HG03571 (cell line): Measurements from ENCODE around the gene KCNQ1.

Experiments
- ATAC-seq: cut with Tn5 transposase; IDR thresholded peaks from one replicate; pipeline ENCODE4 v1.9.1; 2021; ENCODE audit not compliant: unreplicated experiment

KCNQ1 gene

DNA sequence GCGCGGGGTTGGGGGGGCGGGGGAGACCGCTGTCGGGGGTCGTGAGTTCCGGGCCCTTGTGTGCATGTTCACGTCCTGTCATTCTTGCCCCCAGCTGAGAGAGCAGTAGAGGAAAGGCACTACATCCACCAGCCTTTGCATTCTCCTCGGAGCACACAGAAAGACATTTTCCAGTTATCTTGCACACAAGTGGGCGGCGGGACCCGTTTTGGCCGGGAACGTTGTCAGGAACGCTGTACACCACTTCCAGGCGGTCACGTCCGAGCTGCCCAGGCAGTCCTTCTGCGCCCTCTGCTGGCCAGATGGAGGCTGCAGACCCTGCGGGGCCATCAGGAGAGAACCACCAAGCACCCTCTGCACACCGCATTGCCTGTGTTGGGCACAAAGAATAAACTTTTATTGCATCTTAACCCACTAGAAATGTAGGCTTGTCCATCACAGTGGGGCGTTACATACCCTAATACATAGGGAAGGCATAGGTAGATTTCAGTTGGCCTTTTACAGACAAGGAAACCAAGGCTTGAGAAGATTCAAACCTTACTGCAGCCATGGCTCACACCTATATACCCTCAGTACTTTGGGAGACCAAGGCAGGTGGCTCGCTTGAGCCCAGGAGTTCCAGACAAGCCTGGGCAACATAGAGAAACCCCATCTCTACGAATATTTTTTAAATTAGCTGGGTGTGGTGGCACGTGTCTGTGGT lies 443.6 kb downstream of the KCNQ1 start:
- ATAC-seq, result no peak

DNA sequence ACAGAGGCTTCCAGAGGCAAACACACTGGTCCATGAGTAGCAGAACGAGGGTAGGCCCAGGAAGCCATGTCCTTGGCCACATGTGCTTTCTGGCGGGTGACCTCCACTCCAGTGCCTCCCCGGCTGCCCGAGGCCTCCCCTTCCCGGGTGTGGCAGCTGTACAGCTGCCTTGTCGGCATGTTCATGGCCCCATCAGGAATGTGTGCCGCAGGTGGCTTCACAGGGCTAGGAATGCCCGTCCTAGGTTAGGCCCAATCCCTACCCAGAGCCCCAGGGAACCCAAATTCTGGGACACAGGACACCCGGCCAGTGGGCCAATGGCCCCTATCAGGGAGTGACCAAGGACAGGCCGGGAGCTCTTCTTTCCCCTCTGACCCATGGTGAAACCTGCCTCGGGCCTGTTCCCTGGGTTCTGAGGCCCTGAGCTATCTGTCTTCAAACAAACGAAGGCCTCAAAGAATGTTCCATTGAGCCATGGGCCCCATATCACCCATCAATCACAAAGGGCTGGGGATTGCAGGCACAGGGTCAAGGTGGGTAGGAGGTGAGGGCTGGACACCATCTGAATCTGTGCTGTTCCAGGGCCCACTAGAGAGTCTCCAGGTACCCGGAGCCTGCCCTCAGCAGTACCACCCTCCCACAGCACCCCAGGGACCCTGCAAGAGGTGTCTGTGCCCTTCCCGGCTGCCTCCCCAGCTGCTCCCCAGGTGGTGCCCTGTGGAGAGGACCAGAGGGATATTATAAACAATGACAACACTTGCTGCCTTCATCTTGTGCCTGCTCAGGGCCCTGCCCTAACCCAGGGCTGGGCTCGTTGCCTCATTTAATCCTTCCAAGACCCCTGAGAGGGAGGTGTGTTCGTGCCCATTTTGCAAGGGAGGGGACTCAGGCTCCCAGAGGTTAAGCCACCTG lies 444.8 kb downstream of the KCNQ1 start:
- no peak for ATAC-seq

DNA sequence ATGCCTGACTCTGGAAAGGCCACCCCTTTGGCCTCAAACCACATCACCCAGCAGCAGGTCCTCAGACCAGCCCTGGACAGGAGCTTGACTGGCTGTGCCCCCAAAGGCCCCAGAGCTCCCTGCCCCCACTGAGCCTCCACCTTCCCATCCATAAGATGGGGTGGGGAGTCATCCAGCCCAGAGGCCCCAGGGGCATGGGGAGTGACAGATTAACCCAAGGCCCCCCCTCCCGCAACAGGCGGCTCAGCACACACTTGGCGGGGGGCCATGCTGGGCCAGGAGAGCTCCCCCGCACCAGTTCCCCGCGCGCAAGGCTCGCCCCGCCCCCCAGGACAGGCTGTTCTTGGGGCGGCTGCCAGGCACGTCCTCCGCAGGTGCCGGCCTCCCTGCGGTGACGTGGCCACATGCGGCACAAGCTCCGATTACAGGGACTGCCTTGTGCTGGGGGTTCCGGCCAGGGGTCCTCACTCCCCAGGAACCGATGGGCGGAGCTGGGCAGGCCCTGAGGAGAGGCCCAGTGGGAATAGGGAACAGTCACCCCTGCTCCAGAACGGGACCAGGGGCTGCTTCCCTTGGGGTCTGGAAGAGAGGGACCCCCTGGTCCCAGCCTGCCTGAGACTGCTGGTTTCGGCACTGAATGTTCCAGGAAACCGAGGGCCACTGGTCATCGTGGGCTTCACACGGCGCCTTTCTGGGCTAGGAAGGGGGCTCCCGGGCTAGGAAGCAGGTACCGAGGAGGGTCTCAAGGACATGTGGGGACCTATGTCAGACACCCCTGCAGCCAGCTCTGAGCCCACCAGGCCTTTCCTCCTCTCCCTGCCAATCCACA lies 445.9 kb downstream of the KCNQ1 start:
- no peak for ATAC-seq

DNA sequence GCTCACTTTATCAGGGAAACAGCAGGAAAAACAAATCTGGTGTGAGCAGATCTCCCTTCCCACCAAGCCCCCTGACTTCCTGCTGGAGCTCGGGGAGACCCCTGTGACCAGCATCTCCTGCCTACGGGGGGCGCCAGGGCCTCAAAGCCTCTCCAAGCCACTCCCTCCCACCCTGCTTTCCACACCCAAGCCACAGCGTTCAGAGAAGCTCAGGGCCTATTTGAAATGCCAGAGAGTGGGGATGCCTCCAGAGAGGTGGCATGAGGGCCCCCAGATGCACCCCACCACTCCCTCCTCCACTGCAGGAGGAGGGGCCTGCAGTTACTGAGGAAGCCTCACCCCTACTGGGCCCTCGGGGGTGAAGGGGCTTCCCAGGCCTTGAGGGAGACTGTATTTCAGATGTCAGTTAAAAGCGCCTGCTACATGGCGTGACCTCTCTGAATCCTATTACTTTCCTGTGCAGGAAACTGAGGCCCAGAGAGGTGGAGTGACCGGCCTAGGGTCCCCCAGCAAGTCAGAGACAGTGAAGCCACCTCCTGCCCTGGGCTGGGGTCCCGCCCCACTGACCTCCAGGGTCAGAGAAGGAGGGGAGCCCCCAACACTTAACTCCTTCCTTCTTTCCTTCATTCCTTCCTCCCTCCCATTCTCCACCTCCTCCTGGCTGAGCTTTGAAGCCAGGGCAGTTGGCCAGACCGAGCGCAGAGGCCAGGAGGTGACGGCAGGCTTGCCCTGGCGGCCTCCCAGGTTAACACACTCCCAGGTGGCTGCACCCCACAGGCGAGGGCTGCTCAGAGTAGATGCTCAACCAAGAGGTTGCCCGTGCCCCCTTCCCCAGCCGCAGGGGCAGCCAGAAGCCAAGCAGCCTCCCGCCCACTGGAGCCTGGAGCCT lies 446.8 kb downstream of the KCNQ1 start:
- no peak for ATAC-seq

DNA sequence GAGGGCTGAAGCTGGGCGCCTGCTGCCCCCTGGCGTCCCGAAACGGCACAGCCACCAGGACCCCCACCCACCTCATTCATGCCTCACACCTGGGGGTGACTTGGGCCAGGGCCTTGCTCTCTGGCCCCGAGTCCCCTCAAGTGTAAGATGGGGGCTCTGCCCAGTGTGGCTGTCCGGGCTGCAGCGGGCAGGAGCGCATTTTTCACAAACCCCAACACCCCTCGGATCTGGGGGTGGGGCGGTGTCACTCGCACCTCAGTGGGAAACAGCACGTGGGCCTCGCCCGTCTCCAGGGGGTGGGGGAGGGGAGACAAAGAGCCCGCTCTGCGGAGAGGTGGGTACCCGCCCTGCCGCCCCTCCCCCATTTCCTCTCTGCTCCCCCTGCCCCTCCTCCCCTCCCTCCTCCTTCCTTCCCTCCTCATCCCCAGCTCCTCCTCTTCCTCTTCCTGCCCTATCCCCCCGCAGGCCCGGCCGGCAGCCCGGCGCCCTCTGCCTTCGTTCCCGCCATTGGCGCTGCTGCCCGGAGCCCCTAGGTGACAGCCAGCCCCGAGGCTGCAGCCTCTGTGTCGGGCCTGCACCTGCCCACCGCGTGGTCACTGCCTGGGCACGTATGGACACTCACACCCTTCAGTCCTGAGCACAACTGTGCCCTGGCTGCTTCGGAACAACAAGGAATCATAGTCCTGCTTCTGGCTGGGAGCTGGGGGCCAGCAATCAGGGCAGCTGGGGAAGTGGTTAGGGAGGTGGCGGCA lies 447.6 kb downstream of the KCNQ1 start:
- ATAC-seq, result no peak

DNA sequence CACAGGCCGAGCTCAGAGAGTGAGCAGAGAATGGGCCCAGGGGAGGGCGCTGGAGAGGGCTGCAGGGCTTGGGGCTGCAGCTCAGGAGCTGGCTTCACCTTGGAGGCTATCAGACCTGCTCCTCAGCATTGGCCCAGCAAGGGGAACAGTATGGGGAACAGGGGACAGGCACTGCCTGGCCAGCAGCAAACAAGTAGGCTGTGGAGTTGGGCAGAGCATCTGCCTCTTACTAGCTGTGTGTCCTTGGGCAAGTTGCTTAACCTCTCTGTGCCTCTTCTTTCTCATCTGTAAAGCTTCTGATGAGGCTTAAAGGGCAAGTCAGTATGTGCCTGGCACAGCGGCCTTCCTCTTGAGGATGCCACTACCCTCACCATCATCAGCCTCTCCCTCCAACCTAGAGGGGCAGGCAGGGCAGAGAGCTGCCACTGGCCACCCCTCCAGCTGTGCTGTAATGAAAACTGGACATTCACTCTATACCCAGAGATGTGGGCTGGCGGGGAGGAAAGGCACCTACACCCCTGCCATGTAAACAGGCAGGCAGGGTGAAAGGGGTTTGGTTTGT lies 448.2 kb downstream of the KCNQ1 start:
- ATAC-seq, result no peak

DNA sequence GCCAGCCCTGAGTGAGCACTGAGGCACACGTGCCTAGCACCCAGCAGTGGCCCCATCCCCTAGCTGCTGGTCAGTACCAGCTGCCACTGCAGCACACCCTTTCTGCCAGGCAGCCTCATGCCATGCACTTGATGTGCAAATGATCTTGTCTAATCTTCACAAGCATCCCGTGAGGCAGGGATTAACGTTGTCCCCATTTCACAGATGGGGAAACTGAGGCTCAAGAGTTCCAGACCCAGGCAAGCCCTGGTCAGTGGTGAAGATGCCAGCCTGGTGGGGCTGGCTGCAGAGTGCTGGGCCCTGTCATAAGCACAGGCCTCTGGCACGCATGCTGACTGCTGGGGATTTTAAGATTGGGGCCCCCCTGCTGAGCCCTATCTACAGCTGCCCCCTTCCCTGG lies 449.1 kb downstream of the KCNQ1 start:
- no peak for ATAC-seq

DNA sequence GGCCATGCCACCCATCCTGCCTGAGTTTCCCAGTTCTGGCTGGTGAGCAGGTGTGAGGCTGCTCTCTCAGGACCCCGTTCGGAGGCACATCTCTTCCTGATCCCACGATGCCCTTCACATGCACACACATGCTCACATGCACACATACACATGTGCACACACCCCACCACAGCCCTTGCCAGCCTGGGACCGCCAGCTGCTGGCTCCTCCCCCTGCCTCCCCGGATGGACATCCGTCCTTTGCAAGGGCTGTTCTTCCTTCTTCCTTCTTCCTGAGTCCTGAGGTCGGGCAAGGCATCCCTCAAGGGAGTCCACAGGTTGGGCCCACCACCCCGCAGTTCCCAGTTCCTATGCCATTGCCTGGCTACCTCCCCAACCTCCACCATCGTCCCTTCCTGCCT lies 451.2 kb downstream of the KCNQ1 start:
- ATAC-seq, result no peak

DNA sequence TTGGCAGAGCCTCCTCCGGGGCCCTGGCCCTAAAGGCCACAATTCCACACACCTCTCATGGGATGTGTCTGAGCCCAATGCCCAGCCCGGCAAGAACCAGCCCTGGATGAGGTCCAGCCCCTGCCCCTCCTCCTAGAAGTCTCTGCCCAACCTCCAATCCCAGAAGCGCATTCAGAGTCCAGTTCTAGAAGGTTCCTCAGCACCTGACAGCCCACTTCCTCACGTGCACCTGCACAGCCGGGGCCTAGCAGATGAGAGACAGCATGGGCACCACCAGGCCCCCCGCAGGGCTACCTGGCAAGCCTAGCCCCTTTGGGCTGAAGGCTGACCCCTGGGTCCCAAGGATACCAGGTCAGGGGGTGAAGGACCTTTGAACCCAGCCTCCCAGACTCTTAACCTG lies 452.2 kb downstream of the KCNQ1 start:
- no peak for ATAC-seq

DNA sequence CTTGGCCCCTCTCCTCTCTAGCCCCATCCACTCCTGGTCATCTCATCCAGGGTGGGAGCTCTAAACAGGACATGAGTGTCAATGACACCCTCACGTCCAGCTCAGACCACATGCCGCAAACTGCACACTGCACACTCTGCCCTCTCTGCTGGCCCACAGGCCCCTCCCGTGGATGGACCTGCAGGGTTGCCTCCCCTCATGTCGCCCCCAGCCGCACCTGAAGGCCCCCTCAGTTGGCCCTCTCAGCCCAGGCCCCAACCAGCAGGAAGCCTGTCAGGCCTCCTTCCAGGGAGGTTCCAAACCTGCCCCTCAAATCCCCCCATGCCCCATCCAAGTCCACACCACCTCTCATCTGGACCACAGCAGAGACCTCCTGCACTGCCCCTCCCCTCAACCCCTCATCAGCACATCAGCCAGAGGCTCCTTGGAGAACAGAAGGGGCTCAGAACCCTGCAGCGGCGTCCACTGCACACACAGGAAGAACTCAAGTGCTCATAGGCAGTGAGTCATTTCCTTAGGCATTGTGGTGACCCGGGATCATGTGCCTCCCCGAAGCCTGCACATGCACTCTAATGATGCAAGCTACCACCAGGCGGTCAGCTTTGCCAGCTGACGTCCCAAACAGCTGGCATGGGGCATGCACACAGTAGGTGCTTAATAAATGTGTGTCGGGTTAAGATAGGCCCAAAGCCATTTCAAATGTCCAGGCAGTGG lies 453.7 kb downstream of the KCNQ1 start:
- ATAC-seq, result no peak
